Activated naive CD4-positive, alpha-beta T cell (primary cell): ENCODE data around the gene STK38L.
"Not testable (repeated sequence)": the region's sequence is repeated elsewhere in the genome, so short reads cannot be mapped to it uniquely, and the experiment has no call there.

Experiments used
- DNase-seq, 4 experiments: peaks; one replicate each; lab custom pipeline; 2025; lab: John Stamatoyannopoulos, UW

The STK38L gene

GRCh38 chr12:27226407-27226929, 17.6 kb upstream of the STK38L start:
- DNase-seq = no peak

GRCh38 chr12:27229367-27229766, 14.7 kb upstream of the STK38L start:
- DNase-seq = no peak

- DNase-seq = not testable (repeated sequence)
Observed at GRCh38 chr12:27231374-27231773, 12.7 kb upstream of the STK38L start.

- DNase-seq = no peak
Observed at GRCh38 chr12:27233814-27234213, 10.3 kb upstream of the STK38L start.

GRCh38 chr12:27236498-27236897, 7.6 kb upstream of the STK38L start:
- DNase-seq = no peak

- no peak for DNase-seq
Observed at GRCh38 chr12:27237790-27238771, 6.0 kb upstream of the STK38L start.

GRCh38 chr12:27243006-27243405, 1.1 kb upstream of the STK38L start:
- no peak for DNase-seq

- no peak for DNase-seq
Observed at GRCh38 chr12:27244689-27245488, 803 bp downstream of the STK38L start.

- no peak for DNase-seq
Observed at GRCh38 chr12:27246141-27246540, 2.1 kb downstream of the STK38L start.

- no peak for DNase-seq
Observed at GRCh38 chr12:27246774-27247173, 2.7 kb downstream of the STK38L start.

- no peak for DNase-seq
Observed at GRCh38 chr12:27252934-27253333, 8.8 kb downstream of the STK38L start.

- DNase-seq = no peak
Observed at GRCh38 chr12:27253347-27253746, 9.3 kb downstream of the STK38L start.

- no peak for DNase-seq
Observed at GRCh38 chr12:27255806-27256205, 11.7 kb downstream of the STK38L start.

- no peak for DNase-seq
Observed at GRCh38 chr12:27257104-27257843, 13.2 kb downstream of the STK38L start.

- no peak for DNase-seq
Observed at GRCh38 chr12:27260746-27261145, 16.7 kb downstream of the STK38L start.

- DNase-seq = no peak
Observed at GRCh38 chr12:27261866-27262265, 17.8 kb downstream of the STK38L start.

- no peak for DNase-seq
Observed at GRCh38 chr12:27270148-27270547, 26.1 kb downstream of the STK38L start.

- DNase-seq = no peak
Observed at GRCh38 chr12:27271206-27271605, 27.1 kb downstream of the STK38L start.

- DNase-seq = no peak
Observed at GRCh38 chr12:27272373-27273028, 28.4 kb downstream of the STK38L start.

- no peak for DNase-seq
Observed at GRCh38 chr12:27273114-27273513, 29.0 kb downstream of the STK38L start.

- DNase-seq = no peak
Observed at GRCh38 chr12:27274706-27275105, 30.6 kb downstream of the STK38L start.
